GM18502 (cell line): ENCODE results near the gene SPSB2.
A peak's percentile ranks its signal among the peaks of the same experiment; 100 is the strongest.
"Not testable (repeated sequence)": the region's sequence is repeated elsewhere in the genome, so short reads cannot be mapped to it uniquely, and the experiment has no call there.

ENCODE experiments used
- ATAC-seq: cut with Tn5 transposase; IDR thresholded peaks from one replicate; pipeline ENCODE4 v1.9.1; 2021; ENCODE audit warnings: mild to moderate bottlenecking; ENCODE audit not compliant: unreplicated experiment, poor library complexity

The SPSB2 gene

DNA sequence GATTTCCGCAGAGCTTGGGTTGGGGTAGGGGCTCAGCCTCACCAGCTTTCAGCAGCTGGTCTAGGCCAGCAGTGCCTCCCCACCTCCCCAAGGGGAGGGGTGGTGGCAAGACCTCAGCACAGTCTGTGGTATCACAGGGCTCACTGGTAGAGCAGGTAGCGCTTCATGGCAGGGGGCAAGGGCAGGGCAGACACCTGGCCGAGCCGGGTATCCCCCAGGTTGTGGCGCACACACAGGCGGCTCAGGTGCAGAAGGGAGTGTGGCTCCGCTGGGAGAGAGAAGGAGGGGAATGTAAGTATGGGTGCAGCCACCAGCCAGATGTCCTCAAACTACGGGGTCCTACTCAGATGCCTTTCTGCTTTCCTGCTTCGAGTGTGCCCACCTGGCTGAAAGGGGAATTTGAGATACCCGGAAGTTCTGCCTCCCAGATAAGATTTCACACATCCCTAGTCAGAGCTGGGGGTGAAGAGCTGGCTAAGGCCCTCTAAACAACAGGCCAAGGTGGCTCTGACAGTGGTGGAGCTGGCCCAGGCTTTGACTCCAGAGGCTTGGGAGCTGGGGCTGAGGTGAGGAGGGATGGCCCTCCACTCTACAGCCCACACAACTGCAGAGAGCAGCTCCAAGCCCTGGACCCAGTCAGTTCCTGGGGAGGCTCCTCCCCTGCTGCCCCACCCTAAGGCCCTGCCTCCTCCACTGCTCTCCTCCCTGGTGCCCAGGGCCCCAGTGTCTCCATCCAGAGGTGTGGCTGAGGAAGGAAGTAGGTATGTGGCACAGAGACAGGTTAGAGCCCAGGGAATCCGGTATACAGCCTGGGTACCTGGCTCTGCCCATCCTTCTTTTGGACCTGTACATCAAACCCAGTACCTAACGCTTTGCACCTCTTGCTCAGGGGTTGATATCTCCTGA lies 1.8 kb downstream of the SPSB2 start:
- no peak for ATAC-seq

DNA sequence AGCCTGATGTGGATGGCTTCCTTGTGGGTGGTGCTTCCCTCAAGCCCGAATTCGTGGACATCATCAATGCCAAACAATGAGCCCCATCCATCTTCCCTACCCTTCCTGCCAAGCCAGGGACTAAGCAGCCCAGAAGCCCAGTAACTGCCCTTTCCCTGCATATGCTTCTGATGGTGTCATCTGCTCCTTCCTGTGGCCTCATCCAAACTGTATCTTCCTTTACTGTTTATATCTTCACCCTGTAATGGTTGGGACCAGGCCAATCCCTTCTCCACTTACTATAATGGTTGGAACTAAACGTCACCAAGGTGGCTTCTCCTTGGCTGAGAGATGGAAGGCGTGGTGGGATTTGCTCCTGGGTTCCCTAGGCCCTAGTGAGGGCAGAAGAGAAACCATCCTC lies 2.8 kb downstream of the SPSB2 start:
- ATAC-seq, result not testable (repeated sequence)

DNA sequence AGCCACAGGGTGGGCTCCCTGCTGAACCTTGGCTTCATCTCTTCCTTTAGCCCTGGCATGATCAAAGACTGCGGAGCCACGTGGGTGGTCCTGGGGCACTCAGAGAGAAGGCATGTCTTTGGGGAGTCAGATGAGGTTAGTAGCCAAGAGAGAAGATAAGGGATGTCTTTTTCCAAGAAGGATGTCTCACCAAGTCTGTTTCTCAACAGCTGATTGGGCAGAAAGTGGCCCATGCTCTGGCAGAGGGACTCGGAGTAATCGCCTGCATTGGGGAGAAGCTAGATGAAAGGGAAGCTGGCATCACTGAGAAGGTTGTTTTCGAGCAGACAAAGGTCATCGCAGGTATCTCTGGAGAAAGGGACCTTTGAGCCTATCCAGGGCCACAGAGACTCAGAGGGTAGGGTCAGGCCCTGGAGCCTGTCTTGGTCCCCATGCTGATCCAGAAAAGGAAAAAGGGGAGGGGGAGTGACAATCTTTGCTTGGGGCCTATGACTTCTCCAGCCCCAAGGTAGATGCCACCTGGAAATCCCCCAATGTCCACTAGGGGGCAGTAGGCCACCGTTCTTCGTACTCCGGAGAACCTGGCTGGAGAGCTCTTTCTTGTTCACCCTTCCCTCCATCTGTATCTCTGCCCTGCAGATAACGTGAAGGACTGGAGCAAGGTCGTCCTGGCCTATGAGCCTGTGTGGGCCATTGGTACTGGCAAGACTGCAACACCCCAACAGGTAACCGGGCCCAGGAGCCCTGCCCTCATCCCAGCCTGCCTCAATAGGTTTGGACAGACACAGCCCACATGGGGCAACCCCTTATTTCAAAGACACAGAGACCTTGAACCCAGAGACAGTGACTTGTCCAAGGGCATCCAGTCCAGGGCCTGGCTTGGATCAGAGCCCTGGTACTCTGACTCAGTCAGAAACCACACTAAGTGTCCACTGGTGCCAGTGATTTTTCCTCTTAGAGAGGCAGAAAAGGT lies 3.8 kb downstream of the SPSB2 start:
- no peak for ATAC-seq

DNA sequence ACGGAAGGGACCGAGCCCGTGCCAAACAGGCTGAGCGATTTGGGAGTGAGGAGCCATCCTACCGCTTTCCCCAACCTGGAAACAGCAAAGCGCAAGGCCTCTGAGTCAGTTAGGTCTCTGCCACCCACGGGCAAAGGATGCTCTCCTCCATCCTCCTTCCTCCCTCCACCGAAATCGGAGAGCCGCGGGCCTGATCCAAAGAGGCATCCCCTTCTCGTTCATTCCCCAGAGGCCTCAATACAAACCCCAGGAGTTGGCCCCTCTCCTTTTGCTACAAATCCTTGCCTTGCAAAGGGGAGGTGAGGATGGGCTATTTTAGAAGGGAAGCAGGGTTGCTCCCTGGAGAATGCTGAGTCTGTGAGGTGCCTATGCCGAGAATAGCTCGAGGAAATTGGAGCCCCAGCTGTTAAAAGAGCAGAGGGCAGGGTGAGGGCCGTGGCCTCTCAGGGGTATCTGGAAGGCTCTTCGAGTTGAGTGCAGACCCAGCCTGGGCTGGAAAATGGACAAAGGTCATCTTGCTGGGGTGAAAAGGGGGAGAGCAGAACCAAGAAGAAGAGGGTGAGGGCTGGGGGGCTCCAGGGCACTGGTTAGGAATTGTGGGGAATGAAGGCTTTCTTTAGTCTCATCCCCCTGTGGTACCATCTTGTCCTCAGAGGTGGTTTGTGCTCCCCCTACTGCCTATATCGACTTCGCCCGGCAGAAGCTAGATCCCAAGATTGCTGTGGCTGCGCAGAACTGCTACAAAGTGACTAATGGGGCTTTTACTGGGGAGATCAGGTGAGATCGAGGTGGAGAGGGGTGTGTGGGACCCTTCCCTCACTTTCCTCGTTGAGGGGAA lies 4.7 kb downstream of the SPSB2 start:
- no peak for ATAC-seq

DNA sequence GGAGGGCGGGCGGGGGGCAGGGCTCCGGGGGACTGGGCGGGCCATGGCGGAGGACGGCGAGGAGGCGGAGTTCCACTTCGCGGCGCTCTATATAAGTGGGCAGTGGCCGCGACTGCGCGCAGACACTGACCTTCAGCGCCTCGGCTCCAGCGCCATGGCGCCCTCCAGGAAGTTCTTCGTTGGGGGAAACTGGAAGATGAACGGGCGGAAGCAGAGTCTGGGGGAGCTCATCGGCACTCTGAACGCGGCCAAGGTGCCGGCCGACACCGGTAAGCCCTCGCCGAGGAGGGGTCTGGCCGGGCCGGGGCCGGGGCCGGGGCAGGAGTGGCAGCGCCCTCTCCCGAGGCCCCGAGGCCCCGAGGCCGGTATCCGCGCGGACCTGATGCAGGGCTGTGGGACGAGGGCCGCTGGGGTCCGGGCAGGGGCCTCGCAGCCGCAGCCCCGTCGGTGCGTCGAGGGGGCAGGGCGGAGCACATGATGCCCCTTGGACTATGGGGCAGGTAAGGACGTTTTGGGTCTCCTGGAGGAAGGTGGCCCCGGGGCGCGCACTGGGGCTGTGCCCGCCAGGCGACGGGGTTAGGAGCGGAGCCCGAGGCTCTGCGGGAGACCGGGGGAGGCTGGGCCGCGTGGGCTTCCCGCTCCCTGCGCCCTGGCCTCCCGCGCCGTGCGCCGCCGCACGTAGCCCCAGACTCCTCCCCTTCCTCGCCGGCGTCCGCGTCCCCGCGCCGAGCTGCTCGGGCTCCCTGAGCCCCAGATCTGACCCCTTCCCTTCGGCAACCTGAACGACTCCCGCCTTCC lies 5.5 kb downstream of the SPSB2 start, which contains the start of gene TPI1:
Gene TPI1, plus strand, starts transcription at position 119 of the 798 bp plus-strand sequence. Its CDS starts 36 bp downstream, at position 155.
- ATAC-seq, result peak; percentile 50

DNA sequence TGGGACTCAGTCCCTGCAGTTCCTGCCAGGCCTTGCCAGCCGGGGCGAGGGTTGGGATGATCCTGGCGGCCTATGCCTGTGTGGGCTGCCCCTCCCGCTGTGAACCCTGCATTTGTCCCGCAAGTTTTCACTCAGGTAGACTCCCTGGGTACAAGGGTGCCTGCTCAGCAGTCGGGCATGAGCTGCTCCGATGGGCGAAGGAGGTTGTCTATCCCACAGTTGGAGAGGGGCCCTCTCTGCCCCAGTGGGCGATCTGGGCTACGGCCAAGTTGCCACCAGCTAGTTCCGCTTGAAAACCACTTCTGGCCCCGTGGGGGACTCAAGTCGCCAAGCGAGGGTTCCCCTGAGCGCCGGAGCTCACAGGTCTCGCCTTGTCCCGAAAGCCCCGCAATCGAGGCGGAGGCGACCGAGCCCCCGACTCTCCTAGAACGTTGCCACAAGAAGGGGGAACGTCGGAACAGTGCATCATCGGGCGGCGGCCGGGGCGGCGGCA lies 6.1 kb downstream of the SPSB2 start:
- peak; percentile 20 for ATAC-seq

DNA sequence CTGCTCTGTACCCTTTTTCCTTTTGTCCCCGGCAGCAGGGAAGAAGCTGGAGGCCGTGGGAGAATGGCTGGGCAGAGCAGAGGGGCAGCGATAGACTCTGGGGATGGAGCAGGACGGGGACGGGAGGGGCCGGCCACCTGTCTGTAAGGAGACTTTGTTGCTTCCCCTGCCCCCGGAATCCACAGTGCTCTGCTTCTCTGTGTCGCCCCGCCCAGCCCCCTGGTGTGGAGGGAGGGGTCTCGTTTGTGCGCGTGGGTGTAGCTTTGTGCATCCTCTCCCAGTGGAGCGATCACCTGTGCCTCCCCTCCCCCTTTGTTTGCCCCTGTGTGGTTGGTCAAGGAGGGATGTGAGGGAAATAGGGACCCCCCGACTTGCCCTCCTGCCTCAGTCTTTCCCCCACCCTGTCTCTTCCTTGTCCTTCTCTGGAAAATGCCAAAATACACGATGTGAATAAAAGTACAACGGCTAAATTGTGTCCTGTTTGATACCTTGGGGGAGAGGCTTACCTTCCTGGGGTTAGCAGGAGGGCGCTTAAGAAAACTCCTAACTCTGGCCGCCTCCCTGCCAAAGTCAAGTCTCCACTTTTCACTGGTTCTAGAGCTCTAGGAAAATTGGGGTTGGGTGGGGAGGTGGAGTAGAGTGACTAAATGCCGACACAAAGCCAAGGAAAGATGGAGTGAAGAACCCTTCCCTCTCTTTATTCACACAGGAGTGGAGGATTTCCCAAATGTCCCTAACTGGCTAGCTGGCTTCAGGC lies 6.8 kb downstream of the SPSB2 start:
- no peak for ATAC-seq

DNA sequence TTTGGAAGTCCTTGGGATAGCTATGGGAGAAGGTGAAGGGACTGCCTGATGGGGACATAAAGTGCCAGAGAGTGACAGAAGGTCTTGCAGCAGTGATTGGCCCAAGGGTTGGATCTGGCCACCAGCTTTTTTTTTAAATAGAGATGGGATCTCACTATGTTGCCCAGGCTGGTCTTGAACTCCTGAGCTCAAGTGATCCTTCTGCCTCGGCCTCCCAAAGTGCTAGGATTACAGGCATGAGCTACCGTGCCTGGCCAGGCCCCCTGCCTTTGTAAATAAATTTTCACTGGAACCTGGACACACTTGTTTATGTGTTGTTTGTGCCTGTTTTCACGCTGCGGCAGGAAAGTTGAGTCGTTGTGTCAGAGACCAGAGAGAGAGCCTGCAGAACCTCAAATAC lies 7.8 kb downstream of the SPSB2 start:
- ATAC-seq, result not testable (repeated sequence)

DNA sequence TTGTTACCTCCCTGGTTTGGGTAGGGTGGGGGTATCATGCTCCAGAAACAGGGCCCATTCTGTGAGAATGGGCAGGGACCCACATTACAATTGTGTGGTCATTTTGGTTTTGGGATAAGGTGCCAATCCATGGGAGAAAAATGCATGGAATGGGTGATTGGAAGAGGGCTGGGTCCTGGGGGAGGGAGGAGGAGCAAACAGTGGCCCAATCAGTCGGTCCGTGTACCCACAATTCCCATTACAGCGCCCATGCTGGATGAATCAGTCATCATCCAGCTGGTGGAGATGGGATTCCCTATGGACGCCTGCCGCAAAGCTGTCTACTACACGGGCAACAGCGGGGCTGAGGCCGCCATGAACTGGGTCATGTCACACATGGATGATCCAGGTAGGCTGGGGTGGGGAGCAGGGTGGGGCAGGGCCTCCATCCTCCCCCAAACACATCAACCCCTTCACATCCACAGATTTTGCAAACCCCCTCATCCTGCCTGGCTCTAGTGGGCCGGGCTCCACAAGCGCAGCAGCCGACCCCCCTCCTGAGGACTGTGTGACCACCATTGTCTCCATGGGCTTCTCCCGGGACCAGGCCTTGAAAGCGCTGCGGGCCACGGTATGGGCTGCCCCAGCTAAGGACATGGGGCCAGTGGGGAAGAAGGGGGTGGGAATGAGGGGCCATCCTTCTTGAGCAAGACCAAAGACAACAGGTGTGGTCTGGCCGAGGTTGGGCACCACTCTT lies 9.3 kb downstream of the SPSB2 start:
- no peak for ATAC-seq

DNA sequence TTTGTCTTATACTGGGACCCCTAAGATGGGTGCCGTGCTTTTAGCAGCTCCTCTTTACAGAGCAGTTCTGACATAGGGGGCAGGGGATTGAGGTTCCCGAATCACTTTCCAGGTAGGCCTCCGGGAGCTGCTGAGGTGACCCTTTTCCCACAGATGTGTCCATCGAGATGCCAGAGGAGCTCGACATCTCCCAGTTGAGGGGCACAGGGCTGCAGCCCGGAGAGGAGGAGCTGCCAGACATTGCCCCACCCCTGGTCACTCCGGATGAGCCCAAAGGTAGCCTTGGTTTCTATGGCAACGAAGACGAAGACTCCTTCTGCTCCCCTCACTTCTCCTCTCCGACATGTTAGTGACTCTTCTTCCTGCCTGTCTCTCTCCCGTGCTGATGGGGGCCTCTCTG lies 10.1 kb downstream of the SPSB2 start:
- no peak for ATAC-seq

DNA sequence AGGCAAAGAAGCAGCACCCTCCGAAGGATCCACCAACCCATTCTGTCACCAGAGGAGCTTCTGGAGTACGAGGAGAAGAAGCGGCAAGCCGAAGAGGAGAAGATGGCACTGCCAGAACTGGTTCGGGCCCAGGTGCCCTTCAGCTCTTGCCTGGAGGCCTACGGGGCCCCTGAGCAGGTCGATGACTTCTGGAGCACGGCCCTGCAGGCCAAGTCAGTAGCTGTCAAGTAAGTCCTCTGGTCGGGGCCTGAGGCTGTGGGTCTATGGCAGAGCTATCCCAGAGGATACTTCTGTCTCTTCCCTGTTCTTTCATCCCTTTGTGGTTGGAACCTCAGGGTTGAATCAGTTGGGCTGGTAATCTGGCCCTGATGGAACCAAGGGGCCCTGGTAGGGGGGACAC lies 11.7 kb downstream of the SPSB2 start:
- ATAC-seq, result no peak

DNA sequence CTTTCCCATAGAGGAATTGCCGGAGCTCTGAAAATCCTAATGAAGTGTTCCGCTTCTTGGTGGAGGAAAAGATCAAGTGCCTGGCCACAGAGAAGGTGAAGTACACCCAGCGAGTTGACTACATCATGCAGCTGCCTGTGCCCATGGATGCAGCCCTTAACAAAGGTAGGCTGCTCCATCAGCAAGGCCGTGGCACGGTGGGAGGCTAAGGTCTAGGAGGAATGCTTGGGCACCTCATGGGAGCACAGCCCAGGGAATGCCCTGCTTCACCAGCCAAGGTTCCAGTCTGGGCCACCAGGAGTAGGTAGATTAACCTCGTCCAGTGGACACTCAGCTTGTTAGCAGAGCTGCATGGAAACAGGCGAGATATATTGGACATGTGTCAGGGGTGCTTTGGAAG lies 12.2 kb downstream of the SPSB2 start:
- no peak for ATAC-seq

DNA sequence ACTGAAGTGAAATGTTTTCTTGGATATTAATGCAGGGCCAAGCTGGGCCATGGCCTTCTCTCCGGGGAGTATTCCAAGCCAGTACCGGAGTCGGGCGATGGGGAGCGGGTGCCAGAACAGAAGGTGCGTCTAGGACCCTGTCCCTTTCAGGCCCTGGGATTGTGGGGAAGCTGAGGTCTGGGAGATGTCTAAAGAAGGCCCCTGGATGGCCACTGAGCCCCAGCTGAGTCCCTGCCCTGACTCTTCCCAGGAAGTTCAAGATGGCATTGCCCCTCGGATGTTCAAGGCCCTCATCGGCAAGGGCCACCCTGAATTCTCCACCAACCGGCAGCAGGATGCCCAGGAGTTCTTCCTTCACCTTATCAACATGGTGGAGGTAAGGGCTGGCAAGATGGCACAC lies 13.0 kb downstream of the SPSB2 start:
- no peak for ATAC-seq

DNA sequence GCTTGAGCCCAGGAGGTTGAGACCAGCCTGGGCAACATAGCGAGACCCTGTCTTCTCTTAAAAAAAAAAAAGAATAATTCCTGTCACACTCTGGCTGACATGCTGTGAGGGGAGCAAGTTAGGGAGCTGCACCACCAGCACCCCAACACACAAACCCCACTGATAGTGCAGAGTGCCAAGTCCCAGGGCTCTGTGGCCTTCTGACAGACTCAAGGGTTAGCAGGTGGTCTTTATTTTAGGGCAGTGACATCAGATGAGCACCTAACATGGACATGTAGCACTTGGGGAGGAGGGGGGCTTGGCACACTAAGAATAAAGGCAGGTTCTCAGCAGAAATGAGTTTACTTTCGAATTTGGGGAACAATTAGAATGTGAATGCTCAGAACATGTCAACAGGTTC lies 14.3 kb downstream of the SPSB2 start:
- ATAC-seq, result no peak

DNA sequence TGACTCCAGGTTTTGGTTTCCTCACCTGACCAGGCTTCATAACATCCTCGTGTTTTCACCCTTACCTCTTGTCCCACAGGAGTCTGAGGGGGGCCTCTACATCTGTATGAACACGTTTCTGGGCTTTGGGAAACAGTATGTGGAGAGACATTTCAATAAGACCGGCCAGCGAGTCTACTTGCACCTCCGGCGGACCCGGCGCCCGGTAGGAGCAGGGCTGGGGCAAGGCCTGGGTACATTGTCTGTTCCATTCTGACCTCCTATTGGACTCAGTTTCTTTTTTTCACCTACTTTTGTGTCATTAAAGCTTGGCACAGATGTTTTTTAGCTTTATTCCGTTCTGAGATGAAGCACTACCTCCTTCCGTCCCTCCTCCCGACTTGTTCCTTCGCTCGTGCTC lies 17.8 kb downstream of the SPSB2 start:
- no peak for ATAC-seq

DNA sequence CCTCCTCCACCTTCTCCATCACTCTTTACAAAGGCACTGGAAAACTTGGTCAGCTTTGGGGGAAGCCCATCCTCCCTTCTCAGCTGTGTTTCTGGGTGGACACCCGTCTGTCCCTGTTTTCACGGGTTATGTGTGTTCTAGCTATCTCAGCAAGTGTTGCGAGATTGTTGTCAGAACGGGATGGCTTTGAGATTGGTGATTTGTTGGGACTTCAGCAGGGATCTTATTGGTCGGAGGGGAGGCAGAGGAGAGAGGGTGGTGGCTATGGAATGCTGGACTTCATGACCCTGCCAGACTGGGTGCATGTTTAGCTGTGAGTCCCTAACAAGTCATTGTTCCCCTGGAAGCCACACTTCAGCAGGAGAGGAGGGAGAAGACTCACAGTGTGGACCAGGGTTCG lies 19.1 kb downstream of the SPSB2 start:
- ATAC-seq, result no peak

DNA sequence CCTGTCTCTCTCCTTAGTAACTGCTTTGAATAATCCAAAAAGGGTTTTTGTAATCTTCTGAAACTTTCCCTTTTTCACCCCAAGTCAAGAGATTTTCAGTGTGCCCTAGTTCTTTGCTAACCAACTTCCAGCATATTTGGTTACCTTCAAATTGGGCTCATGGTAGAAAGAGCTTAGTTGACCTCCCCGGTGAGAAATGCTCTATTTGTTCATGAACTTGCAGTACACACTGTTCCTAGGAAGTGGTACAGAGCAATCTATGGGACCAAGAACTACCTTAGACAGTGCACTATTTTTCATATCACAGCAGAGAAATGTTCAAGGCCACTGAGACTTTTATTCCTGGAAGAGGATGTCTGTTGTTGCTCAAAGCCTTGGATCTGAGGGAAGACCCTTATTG lies 19.5 kb downstream of the SPSB2 start:
- no peak for ATAC-seq
